MCF 10A (cell line): Measurements from ENCODE around the gene CACNA2D1. TPM values are rescaled to one million over a fixed set of nuclear protein-coding genes. Genes with fewer than 3 reads are reported as not detected.

Experiments
- BruUV-seq: library from RNA; stranded (reverse); fragments of 400-500 nt; replicated peaks from 2 replicates; lab custom pipeline; 2021; lab: Mats Ljungman, UMichigan
- CTCF ChIA-PET: fragments of 300-600 bp; sonication (Branson Sonifier 250); formaldehyde crosslinking; extraction: SDS; loops from one replicate; lab custom pipeline; 2021; ENCODE audit warnings: antibody characterized with exemption, inconsistent platforms; lab: Yijun Ruan, JAX
- POLR2A ChIA-PET: fragments of 300-600, 350-650 bp; sonication (Branson Sonifier 250); formaldehyde crosslinking; extraction: SDS; loops from one replicate; lab custom pipeline; 2020; ENCODE audit warnings: antibody characterized with exemption, inconsistent platforms; lab: Yijun Ruan, JAX
- DNase-seq: peaks from one replicate; pipeline ENCODE4 v3.0.0-alpha.2; 2018; ENCODE audit not compliant: unreplicated experiment
- H3K27ac Mint-ChIP-seq: one replicate; pipeline ENCODE4 v1.8.0; 2022; ENCODE audit warnings: mild to moderate bottlenecking, low read depth, mixed read lengths; ENCODE audit not compliant: unreplicated experiment
- H3K27me3 Mint-ChIP-seq: one replicate; pipeline ENCODE4 v1.8.0; 2022; ENCODE audit warnings: mixed read lengths; ENCODE audit not compliant: insufficient read depth, unreplicated experiment
- H3K36me3 Mint-ChIP-seq: one replicate; pipeline ENCODE4 v1.8.0; 2022; ENCODE audit warnings: mild to moderate bottlenecking, moderate library complexity, mixed read lengths; ENCODE audit not compliant: insufficient read depth, unreplicated experiment
- H3K4me1 Mint-ChIP-seq: one replicate; pipeline ENCODE4 v1.8.0; 2022; ENCODE audit warnings: mixed read lengths; ENCODE audit not compliant: insufficient read depth, unreplicated experiment
- H3K4me3 Mint-ChIP-seq: one replicate; pipeline ENCODE4 v1.8.0; 2022; ENCODE audit warnings: mild to moderate bottlenecking, moderate library complexity, mixed read lengths; ENCODE audit not compliant: unreplicated experiment
- H3K9me3 Mint-ChIP-seq: one replicate; pipeline ENCODE4 v1.8.0; 2022; ENCODE audit warnings: mixed read lengths; ENCODE audit not compliant: unreplicated experiment
- intact Hi-C: fragments of 100-400 bp; cut with micrococcal nuclease; formaldehyde crosslinking; loops from 2 replicates; pipeline ENCODE4 v1.14.1; 2022
- total RNA-seq: library from RNA; stranded (reverse); gene quantifications from 2 replicates; pipeline ENCODE4 v1.2.3, GENCODE V29; 2022
- TF ChIP-seq, protein P1 (sequence below): fragments of 200-600 bp; IDR thresholded peaks from one replicate; pipeline ENCODE4 v1.8.0; 2022; ENCODE audit warnings: antibody characterized with exemption, mild to moderate bottlenecking; ENCODE audit not compliant: unreplicated experiment

The CACNA2D1 gene
- total RNA-seq, 1 experiment from 2014 or later: not detected

- ChIA-PET CTCF (no interaction called here), POLR2A (interaction anchor here (0.6 kb wide), 1 partner anchor 525 kb away, joined by 3 read pairs; no protein-coding TSS in a partner anchor)
- no peak for DNase-seq
- TF ChIP-seq, protein P1, sequence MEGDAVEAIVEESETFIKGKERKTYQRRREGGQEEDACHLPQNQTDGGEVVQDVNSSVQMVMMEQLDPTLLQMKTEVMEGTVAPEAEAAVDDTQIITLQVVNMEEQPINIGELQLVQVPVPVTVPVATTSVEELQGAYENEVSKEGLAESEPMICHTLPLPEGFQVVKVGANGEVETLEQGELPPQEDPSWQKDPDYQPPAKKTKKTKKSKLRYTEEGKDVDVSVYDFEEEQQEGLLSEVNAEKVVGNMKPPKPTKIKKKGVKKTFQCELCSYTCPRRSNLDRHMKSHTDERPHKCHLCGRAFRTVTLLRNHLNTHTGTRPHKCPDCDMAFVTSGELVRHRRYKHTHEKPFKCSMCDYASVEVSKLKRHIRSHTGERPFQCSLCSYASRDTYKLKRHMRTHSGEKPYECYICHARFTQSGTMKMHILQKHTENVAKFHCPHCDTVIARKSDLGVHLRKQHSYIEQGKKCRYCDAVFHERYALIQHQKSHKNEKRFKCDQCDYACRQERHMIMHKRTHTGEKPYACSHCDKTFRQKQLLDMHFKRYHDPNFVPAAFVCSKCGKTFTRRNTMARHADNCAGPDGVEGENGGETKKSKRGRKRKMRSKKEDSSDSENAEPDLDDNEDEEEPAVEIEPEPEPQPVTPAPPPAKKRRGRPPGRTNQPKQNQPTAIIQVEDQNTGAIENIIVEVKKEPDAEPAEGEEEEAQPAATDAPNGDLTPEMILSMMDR: no peak
- H3K36me3 Mint-ChIP-seq: no peaks in the 10 kb centered on the region
- no peak overlapping the region for H3K27ac Mint-ChIP-seq
- H3K4me1 Mint-ChIP-seq: no peaks in the 10 kb centered on the region
- no peak overlapping the region for H3K4me3 Mint-ChIP-seq
- BruUV-seq: no TSS peak
- peaks cover 27% of the 10 kb centered on the region for H3K27me3 Mint-ChIP-seq
- intact Hi-C loops: no loop called here
- H3K9me3 Mint-ChIP-seq: no peaks in the 10 kb centered on the region
Measured at GRCh38 chr7:82294865-82295264, 148.7 kb downstream of the CACNA2D1 start.

DNA sequence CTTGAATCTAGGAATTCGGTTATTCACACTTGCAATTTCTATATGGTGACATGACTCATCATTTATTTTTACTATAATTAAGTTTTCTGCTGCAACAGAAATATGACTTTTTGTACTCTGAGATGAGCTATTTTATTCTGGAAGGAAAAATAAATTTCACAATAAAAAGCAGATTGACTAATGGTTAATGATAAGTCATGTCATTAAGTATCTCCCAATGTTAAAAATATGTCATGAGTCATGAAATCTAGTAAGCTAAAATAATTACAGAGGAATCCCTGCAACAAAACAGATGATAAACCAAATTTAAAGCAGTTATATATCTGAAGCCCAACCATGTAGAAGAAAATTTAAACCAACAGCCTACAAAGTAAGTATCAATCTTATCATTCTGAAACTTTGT is 149.2 kb downstream of the CACNA2D1 start:
- ChIA-PET POLR2A (interaction anchor here (0.6 kb wide), 1 partner anchor 526 kb away, joined by 3 read pairs; no protein-coding TSS in a partner anchor), CTCF (no interaction called here)
- Mint-ChIP-seq H3K36me3 (no peaks in the 10 kb centered on the region), H3K9me3 (no peaks in the 10 kb centered on the region), H3K4me1 (no peaks in the 10 kb centered on the region), H3K27me3 (peaks cover 27% of the 10 kb centered on the region), H3K27ac (no peak overlapping the region), H3K4me3 (no peak overlapping the region)
- no TSS peak for BruUV-seq
- intact Hi-C loops: no loop called here
- no peak for DNase-seq
- TF ChIP-seq, protein P1: no peak

GRCh38 chr7:82293467-82293866 is 150.1 kb downstream of the CACNA2D1 start:
- Mint-ChIP-seq H3K9me3 (no peaks in the 10 kb centered on the region), H3K4me3 (no peak overlapping the region), H3K4me1 (no peaks in the 10 kb centered on the region), H3K27me3 (peaks cover 27% of the 10 kb centered on the region), H3K27ac (no peak overlapping the region), H3K36me3 (no peaks in the 10 kb centered on the region)
- TF ChIP-seq, protein P1: no peak
- DNase-seq: no peak
- ChIA-PET CTCF (interaction anchor here (1.0 kb wide), 1 partner anchor 10 kb away, joined by 4 read pairs; no protein-coding TSS in a partner anchor), POLR2A (interaction anchor here (0.7 kb wide), 1 partner anchor 860 kb away, joined by 3 read pairs; no protein-coding TSS in a partner anchor)
- no TSS peak for BruUV-seq
- intact Hi-C loops: no loop called here

DNA sequence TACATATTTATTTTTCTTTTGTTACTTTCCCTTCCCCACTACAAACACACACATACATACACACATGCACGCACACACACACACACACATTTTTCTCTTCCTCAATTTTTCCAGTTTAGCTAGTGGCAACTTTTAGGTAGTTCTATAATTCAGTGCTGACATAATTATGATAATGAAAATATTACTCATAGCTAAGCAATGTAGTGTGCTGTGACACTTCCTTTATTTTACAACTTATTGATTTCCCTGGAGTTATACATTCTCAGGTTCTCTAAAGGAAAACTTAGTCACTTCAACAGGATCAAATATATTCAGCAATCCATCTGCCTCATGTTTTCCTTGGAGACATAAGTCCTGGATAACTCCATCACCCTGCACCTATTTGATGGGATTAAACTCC is 151.6 kb downstream of the CACNA2D1 start:
- H3K9me3 Mint-ChIP-seq: no peaks in the 10 kb centered on the region
- intact Hi-C loops: no loop called here
- ChIA-PET CTCF (no interaction called here), POLR2A (no interaction called here)
- TF ChIP-seq, protein P1: no peak
- no peaks in the 10 kb centered on the region for H3K4me1 Mint-ChIP-seq
- DNase-seq: no peak
- H3K4me3 Mint-ChIP-seq: no peak overlapping the region
- peaks cover 27% of the 10 kb centered on the region for H3K27me3 Mint-ChIP-seq
- H3K36me3 Mint-ChIP-seq: no peaks in the 10 kb centered on the region
- no peak overlapping the region for H3K27ac Mint-ChIP-seq
- BruUV-seq: no TSS peak
